Muscle of back (tissue), 11 donors: ENCODE data around the gene CDKAL1. TPM values are rescaled to one million over a fixed set of nuclear protein-coding genes. Genes with fewer than 3 reads are reported as not detected.
"Not testable (repeated sequence)": the region's sequence is repeated elsewhere in the genome, so short reads cannot be mapped to it uniquely, and the experiment has no call there.

Experiments used
- DNase-seq, 3 donors: peaks; one replicate each; pipeline versions ENCODE4 v3.0.0 to v3.0.0-alpha.2; 2013
- polyA plus RNA-seq, 10 donors: library from polyadenylated mRNA; unstranded; fragments of 120-200 nt; gene quantifications; one replicate each; pipeline ENCODE4 v1.2.1, GENCODE V29; 2013; ENCODE audit not compliant: insufficient read length in 10 of 10

Gene CDKAL1
- polyA plus RNA-seq, 10 donors = 10.7 to 17.1 (median 13.9) TPM

GRCh38 chr6:20633566-20634340 lies 99.5 kb downstream of the CDKAL1 start:
- DNase-seq = peak in 2 of 3 donors; percentile 4 to 12

GRCh38 chr6:20639161-20639560 lies 104.9 kb downstream of the CDKAL1 start:
- no peak for DNase-seq

DNA sequence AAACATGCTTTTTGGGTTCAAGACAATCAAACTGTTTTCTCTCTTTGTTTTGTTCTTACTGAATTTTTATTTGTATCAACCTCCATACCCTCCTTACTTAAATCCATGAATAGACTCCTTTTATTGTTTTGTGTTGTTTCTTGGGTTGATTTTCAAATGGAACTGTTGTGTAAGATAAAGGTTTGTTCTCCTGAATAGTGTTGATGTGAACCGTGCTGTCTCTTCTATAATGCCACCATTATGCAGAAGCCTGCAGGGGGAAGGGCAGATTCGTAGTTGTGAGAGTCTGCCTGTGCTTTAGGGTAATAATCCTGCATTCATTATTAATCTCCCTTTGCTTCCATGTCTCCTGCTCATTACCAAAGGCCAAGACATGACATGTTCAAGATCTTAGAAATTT lies 105.9 kb downstream of the CDKAL1 start:
- no peak for DNase-seq

DNA sequence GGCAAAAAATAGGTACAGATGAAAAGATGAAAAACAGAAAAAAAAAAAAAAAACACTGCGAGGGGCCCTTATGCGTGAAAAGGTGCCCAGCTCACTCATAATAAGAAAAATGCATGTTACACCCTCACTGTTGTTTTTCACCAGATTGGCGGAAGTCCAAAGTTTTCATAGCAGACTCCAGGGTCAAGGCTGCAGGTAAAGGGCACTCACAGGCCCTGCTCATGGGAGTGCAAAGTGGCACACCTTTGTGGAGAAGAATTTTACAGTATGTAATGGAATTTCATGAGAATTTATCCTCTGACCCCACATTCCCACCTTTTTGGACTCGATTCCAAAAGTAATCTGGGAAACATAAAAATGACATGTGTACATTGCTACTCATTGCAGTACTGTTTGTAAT lies 108.2 kb downstream of the CDKAL1 start:
- DNase-seq = no peak

DNA sequence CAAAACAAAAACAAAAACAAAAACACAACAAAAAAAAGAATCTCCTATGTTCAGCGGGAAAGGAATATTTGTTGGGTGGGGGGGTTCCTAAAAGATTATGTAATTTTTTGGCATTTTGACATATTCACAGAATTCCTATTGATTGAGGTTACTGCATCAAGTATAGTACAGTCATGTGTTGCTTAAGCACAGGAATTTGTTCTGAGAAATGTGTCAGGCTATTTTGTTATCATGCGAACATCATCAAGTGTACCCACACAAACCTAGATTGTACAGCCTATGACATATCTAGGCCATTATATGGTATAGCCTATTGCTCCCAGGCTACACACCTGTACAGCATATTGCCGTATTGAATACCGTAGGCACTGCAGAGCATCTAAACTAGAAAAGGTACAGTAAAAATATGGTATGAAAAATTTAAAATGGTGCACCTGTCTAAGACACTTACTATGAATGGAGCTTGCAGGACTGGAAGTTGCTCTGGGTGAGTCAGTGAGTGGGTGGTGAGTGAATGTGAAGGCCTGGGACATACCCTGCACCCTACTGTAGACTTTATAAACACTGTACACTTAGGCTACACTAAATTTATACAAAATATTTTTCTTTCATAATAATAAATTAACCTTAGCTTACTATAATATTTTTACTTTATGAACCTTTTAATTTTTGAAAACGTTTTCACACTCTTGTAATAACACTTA lies 110.6 kb downstream of the CDKAL1 start:
- DNase-seq = no peak

DNA sequence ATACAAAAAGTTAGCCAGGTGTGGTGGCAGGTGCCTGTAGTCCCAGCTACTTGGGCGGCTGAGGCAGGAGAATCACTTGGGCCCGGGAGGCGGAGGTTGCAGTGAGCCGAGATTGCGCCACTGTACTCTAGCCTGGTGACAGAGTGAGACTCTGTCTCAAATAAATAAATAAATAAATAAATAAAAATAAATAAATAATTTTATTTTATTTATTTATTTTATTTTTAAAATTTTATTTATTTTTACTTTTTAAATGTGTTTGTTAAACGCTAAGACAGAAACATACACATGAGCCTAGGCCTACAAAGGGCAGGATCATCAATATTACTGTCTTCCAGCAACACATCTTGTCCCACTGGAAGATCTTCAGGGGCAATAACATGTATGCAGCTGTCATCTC lies 111.3 kb downstream of the CDKAL1 start:
- not testable (repeated sequence) for DNase-seq

DNA sequence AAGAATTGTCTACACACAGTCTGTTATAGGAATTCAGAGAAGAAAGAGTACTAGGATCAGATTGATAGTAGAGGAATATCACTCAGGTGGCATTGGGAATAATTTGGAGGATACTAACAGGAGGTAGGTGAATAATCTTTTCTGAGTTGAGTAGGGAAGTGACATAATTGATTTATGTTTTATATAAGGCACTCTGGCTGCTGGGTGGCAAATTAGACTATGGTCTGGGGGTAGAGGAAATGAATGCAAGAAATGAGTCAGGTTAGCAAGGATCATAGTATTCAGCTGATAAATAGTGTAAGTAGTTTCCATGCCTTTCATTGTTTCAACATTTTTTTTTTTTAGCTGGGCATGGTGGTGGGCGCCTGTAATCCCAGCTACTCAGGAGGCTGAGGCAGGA lies 113.3 kb downstream of the CDKAL1 start:
- DNase-seq = no peak

DNA sequence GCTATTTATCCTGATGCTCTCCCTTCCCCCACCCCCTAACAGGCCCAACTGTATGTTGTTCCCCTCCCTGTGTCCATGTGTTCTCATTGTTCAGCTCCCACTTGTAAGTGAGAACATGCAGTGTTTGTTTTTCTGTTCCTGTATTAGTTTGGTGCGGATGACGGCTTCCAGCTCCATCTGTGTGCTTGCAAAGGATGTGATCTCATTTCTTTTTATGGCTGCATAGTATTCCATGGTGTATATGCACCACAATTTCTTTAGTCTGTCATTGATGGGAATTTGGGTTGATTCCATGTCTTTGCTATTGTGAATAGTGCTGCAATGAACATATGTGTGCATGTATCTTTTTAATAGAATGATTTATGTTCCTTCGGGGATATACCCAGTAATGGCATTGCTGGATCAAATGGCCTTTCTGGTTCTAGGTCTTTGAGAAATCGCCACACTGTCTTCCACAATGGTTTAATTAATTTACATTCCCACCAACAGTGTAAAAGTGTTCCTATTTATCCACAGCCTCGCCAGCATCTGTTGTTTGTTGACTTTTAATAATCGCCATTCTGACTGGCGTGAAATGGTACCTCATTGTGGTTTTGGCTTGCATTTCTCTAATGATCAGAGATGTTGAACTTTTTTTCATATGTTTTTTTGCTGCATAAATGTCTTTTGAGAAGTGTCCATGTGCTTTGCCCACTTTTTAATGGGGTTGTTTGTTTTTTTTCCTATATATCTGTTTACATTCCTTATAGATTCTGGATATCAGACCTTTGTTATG lies 115.6 kb downstream of the CDKAL1 start:
- not testable (repeated sequence) for DNase-seq

GRCh38 chr6:20652299-20653084 lies 118.2 kb downstream of the CDKAL1 start:
- no peak for DNase-seq

GRCh38 chr6:20653085-20653479 lies 118.8 kb downstream of the CDKAL1 start:
- no peak for DNase-seq

GRCh38 chr6:20655317-20655716 lies 121.1 kb downstream of the CDKAL1 start:
- no peak for DNase-seq

GRCh38 chr6:20657274-20657800 lies 123.1 kb downstream of the CDKAL1 start:
- no peak for DNase-seq

DNA sequence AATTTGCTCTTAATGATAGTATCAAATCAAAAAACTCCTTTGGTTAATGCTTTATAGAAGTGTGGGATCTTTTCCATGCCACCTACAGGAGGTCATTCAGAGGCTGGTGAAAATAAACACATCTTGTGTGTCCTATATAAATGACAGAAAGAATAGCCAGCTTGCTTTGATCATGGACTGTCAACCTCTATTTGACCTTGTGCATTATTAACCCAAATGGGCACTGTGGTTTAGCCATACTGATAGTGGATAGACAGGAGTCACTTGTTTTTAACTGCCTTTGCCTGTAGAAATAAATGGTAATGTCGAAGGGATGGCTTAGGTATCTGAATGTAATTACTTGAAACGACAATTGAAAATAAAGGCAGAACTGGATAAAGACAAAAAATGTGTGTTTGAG lies 123.8 kb downstream of the CDKAL1 start:
- no peak for DNase-seq

DNA sequence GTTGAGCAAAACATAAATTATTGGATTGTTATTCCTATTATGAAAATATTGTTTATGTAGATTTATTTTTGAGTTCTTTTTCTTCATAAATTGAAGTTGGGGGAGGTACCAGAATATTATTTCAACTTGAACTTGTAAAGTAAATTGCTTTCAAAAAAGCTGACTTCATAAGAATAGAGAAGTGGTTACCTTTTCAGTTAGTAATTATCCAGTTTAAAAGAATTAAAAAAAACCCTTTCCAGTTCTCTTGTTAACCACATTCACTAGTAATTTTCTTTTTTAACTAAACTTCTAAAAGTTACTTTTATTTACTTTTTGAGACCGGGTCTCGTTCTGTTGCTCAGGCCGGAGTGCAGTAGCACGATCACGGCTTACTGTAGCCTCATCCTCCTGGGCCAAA lies 124.3 kb downstream of the CDKAL1 start:
- DNase-seq = no peak

DNA sequence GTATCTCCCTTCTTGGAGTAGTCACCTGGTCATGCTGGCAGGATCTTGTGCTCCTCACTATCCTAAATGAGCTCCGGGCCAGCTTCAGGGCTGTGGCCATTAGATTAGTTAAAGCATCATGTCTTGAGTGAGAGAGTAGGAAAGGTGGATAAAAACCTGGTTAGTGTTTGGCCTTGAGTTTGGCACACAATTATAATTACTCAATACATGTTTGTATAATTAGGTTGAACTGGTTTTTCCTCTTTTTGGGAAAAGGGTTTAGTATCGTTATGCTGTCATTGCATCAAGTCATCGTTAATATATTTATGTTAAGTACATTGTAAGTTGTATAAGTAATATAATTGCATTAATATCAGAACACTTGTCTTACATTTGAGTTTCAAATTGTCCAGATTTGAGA lies 126.3 kb downstream of the CDKAL1 start:
- DNase-seq = no peak

GRCh38 chr6:20661721-20662120 lies 127.5 kb downstream of the CDKAL1 start:
- DNase-seq = peak; percentile 10 to 39 (median 13)

GRCh38 chr6:20664250-20664649 lies 130.0 kb downstream of the CDKAL1 start:
- no peak for DNase-seq

DNA sequence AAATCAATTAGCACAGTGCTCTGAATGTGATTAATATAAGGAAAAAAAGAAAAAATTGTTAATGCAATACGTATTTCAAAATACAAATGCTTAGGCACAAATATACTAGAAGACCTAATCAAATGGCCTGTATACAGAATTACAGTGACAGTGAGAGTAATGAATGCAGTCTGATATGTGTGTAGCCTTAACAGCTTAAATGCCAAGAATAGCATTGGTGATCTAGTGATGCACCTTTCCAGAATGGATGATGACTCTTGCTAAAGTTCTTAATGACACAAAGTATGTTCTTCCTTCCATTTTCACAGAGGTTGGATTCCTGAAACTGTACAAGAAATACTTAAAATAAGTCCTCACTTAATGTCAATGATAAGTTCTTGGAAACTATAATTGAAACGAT lies 131.0 kb downstream of the CDKAL1 start:
- DNase-seq = no peak

DNA sequence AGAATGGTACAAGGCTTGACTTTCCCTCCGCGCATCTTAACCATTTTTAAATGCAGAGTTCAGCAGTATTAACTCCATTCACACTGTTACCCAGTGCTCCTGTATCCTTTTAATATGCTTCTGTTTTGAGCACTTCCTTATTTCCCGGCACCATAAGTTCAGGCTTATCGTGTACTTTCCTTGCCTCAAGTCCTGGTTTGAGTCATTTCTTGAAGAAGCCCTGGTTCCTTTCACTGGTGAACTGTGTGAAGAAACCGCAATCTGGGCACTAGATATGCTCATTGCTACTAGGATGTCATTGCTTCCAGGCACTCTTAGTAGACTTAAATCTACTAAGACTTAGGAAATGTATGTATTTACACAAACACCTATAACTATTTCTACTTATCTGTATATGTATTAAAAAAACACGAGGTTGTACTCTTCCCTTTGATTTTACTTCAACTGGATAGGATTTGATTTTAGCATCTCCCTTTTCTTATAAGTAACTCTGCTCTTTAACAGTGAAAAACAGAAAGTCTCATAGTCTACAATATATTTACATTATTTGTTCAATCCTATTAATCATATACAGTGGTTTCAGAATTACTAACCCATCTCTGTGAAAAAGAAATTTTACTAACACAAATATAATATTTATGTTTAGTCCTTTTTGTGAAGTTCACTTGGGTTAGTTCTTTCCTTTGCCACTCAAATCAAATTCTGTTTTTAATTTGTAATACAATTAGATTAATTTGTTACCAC lies 135.5 kb downstream of the CDKAL1 start:
- no peak for DNase-seq

DNA sequence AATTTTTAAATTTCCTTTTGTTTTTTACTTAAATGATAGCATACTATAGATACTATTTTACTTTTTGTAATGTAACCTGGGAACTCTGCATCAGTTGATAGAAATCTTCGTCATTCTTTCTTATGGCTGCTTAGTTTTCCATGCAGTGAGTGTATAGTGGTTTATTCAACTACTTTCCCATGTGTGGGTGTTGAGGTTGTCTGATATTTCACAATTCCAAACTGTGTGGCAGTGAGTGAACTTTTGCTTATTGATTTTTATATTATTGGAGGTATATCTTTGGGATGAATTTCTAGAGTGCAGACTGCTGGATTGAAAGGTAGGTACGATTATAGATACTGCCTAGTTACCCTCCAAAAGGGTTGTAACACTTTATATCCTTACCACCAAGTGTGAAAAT lies 136.5 kb downstream of the CDKAL1 start:
- no peak for DNase-seq

DNA sequence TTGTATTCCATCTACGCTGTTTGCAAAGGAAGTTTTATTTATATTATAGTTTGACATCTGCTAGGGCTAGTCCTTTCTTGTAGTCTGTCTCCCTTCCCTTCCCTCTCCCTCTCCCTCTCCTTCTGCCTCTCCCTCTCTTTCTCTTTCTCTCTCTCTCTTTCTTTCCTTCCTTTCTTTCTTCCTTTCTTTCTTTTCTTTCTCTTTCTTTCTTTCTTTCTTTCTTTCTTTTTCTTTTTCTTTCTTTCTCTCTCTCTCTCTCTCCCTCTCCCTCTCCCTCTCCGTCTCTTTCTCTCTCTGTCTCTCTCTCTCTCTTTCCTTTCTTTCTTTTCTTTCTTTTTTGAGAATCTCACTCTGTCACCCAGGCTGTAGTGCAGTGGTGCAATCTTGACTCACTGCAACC lies 137.8 kb downstream of the CDKAL1 start:
- no peak for DNase-seq
